ENCODE measurements around the gene SPOCK1.

SPOCK1 gene

GRCh38 chr5:137004279-137004678 is 494.8 kb downstream of the SPOCK1 start:
- Histone ChIP-seq H3K14ac (ENCODE audit: low read length in 2 of 2) (no peak overlapping the region), H2BK5ac (ENCODE audit: low read depth, low read length, poor library complexity, severe bottlenecking) (no peak overlapping the region), H3K9ac (ENCODE audit: low read length) (no peak overlapping the region), H3K23ac (ENCODE audit: low read length in 2 of 2) (no peak overlapping the region), H3K18ac (ENCODE audit: low read depth in 1 of 2, low read length in 2 of 2) (no peak overlapping the region), H2BK12ac (ENCODE audit: low read length in 2 of 2) (no peak overlapping the region), H3K79me1 (replicated peaks; ENCODE audit: low read length, poor library complexity, severe bottlenecking) (no peaks in the 10 kb centered on the region), H3K4me3 (ENCODE audit: insufficient read depth in 1 of 2, low read depth in 1 of 2, low read length in 2 of 2) (no peak overlapping the region), H2BK120ac (ENCODE audit: low read depth, low read length) (no peak overlapping the region), H4K91ac (ENCODE audit: low read length) (no peak overlapping the region), H2AK5ac (ENCODE audit: low read length, severe bottlenecking) (no peak overlapping the region), H3K36me3 (ENCODE audit: control insufficient read depth in 1 of 2, insufficient read depth in 2 of 2, low read depth in 1 of 2, low read length in 2 of 2) (peaks cover 0 to 6% of the 10 kb centered on the region in 2 experiments), H3K27ac (ENCODE audit: low read length, poor library complexity, severe bottlenecking) (no peak overlapping the region), H4K8ac (ENCODE audit: low read length) (no peak overlapping the region), H3K4ac (ENCODE audit: low read depth in 1 of 2, low read length in 2 of 2) (no peak overlapping the region), H3K27me3 (ENCODE audit: control insufficient read depth in 1 of 2, insufficient read depth in 1 of 2, low read length in 2 of 2) (no peaks in the 10 kb centered on the region), H3K9me3 (ENCODE audit: control insufficient read depth, low read length) (no peaks in the 10 kb centered on the region), H2BK15ac (ENCODE audit: low read depth, poor library complexity, severe bottlenecking) (no peak overlapping the region), H2AFZ (ENCODE audit: low read depth, low read length) (no peak overlapping the region), H3K4me1 (ENCODE audit: control insufficient read depth, insufficient read depth, low read depth, low read length) (no peaks in the 10 kb centered on the region), H3K4me2 (ENCODE audit: low read length, poor library complexity, severe bottlenecking) (no peak overlapping the region)
- no CpG with 5 or more reads among the region's 2 CpGs for WGBS
- DNase-seq = no peak

GRCh38 chr5:137001026-137001569 is 498.0 kb downstream of the SPOCK1 start:
- Histone ChIP-seq H3K4me1 (ENCODE audit: control insufficient read depth, insufficient read depth, low read depth, low read length) (no peaks in the 10 kb centered on the region), H3K14ac (ENCODE audit: low read length in 2 of 2) (no peak overlapping the region), H3K27ac (ENCODE audit: low read length, poor library complexity, severe bottlenecking) (no peak overlapping the region), H3K79me1 (replicated peaks; ENCODE audit: low read length, poor library complexity, severe bottlenecking) (no peaks in the 10 kb centered on the region), H3K23ac (ENCODE audit: low read length in 2 of 2) (no peak overlapping the region), H2BK5ac (ENCODE audit: low read depth, low read length, poor library complexity, severe bottlenecking) (no peak overlapping the region), H3K4ac (ENCODE audit: low read depth in 1 of 2, low read length in 2 of 2) (no peak overlapping the region), H4K91ac (ENCODE audit: low read length) (no peak overlapping the region), H2BK15ac (ENCODE audit: low read depth, poor library complexity, severe bottlenecking) (no peak overlapping the region), H2AK5ac (ENCODE audit: low read length, severe bottlenecking) (no peak overlapping the region), H3K9ac (ENCODE audit: low read length) (no peak overlapping the region), H3K4me3 (ENCODE audit: insufficient read depth in 1 of 2, low read depth in 1 of 2, low read length in 2 of 2) (no peak overlapping the region), H2BK12ac (ENCODE audit: low read length in 2 of 2) (no peak overlapping the region), H3K36me3 (ENCODE audit: control insufficient read depth in 1 of 2, insufficient read depth in 2 of 2, low read depth in 1 of 2, low read length in 2 of 2) (peaks cover 0 to 14% of the 10 kb centered on the region in 2 experiments), H2BK120ac (ENCODE audit: low read depth, low read length) (no peak overlapping the region), H4K8ac (ENCODE audit: low read length) (no peak overlapping the region), H2AFZ (ENCODE audit: low read depth, low read length) (no peak overlapping the region), H3K4me2 (ENCODE audit: low read length, poor library complexity, severe bottlenecking) (no peak overlapping the region), H3K27me3 (ENCODE audit: control insufficient read depth in 1 of 2, insufficient read depth in 1 of 2, low read length in 2 of 2) (no peaks in the 10 kb centered on the region), H3K9me3 (ENCODE audit: control insufficient read depth, low read length) (no peaks in the 10 kb centered on the region), H3K18ac (ENCODE audit: low read depth in 1 of 2, low read length in 2 of 2) (no peak overlapping the region)
- WGBS = 77% methylated on average over 7 of the region's 7 CpGs
- no peak for DNase-seq

- 90% methylated on average over 4 of the region's 5 CpGs for WGBS
- H3K4ac ChIP-seq (ENCODE audit: low read depth in 1 of 2, low read length in 2 of 2) = no peak overlapping the region
- no peak overlapping the region for H2BK5ac ChIP-seq (ENCODE audit: low read depth, low read length, poor library complexity, severe bottlenecking)
- H3K27ac ChIP-seq (ENCODE audit: low read length, poor library complexity, severe bottlenecking) = no peak overlapping the region
- H3K36me3 ChIP-seq (ENCODE audit: control insufficient read depth in 1 of 2, insufficient read depth in 2 of 2, low read depth in 1 of 2, low read length in 2 of 2) = peaks cover 0 to 14% of the 10 kb centered on the region in 2 experiments
- H3K79me1 ChIP-seq (replicated peaks; ENCODE audit: low read length, poor library complexity, severe bottlenecking) = no peaks in the 10 kb centered on the region
- H2AK5ac ChIP-seq (ENCODE audit: low read length, severe bottlenecking) = no peak overlapping the region
- no peaks in the 10 kb centered on the region for H3K9me3 ChIP-seq (ENCODE audit: control insufficient read depth, low read length)
- H3K14ac ChIP-seq (ENCODE audit: low read length in 2 of 2) = no peak overlapping the region
- no peak overlapping the region for H2AFZ ChIP-seq (ENCODE audit: low read depth, low read length)
- no peaks in the 10 kb centered on the region for H3K27me3 ChIP-seq (ENCODE audit: control insufficient read depth in 1 of 2, insufficient read depth in 1 of 2, low read length in 2 of 2)
- H3K18ac ChIP-seq (ENCODE audit: low read depth in 1 of 2, low read length in 2 of 2) = no peak overlapping the region
- no peak for DNase-seq
- no peak overlapping the region for H2BK15ac ChIP-seq (ENCODE audit: low read depth, poor library complexity, severe bottlenecking)
- no peak overlapping the region for H2BK120ac ChIP-seq (ENCODE audit: low read depth, low read length)
- no peaks in the 10 kb centered on the region for H3K4me1 ChIP-seq (ENCODE audit: control insufficient read depth, insufficient read depth, low read depth, low read length)
- no peak overlapping the region for H2BK12ac ChIP-seq (ENCODE audit: low read length in 2 of 2)
- no peak overlapping the region for H3K4me2 ChIP-seq (ENCODE audit: low read length, poor library complexity, severe bottlenecking)
- no peak overlapping the region for H3K9ac ChIP-seq (ENCODE audit: low read length)
- H3K23ac ChIP-seq (ENCODE audit: low read length in 2 of 2) = no peak overlapping the region
- H3K4me3 ChIP-seq (ENCODE audit: insufficient read depth in 1 of 2, low read depth in 1 of 2, low read length in 2 of 2) = no peak overlapping the region
- no peak overlapping the region for H4K8ac ChIP-seq (ENCODE audit: low read length)
- no peak overlapping the region for H4K91ac ChIP-seq (ENCODE audit: low read length)
Observed at GRCh38 chr5:136999787-137000186, 499.3 kb downstream of the SPOCK1 start.

- no peaks in the 10 kb centered on the region for H3K79me1 ChIP-seq (replicated peaks; ENCODE audit: low read length, poor library complexity, severe bottlenecking)
- H3K14ac ChIP-seq (ENCODE audit: low read length in 2 of 2) = no peak overlapping the region
- H2BK120ac ChIP-seq (ENCODE audit: low read depth, low read length) = no peak overlapping the region
- H2BK5ac ChIP-seq (ENCODE audit: low read depth, low read length, poor library complexity, severe bottlenecking) = no peak overlapping the region
- no peak overlapping the region for H2AK5ac ChIP-seq (ENCODE audit: low read length, severe bottlenecking)
- no peak overlapping the region for H4K91ac ChIP-seq (ENCODE audit: low read length)
- H2BK12ac ChIP-seq (ENCODE audit: low read length in 2 of 2) = no peak overlapping the region
- no peak overlapping the region for H3K4ac ChIP-seq (ENCODE audit: low read depth in 1 of 2, low read length in 2 of 2)
- H2BK15ac ChIP-seq (ENCODE audit: low read depth, poor library complexity, severe bottlenecking) = no peak overlapping the region
- no peaks in the 10 kb centered on the region for H3K4me1 ChIP-seq (ENCODE audit: control insufficient read depth, insufficient read depth, low read depth, low read length)
- H3K27me3 ChIP-seq (ENCODE audit: control insufficient read depth in 1 of 2, insufficient read depth in 1 of 2, low read length in 2 of 2) = no peaks in the 10 kb centered on the region
- peaks cover 0 to 17% of the 10 kb centered on the region in 2 experiments for H3K36me3 ChIP-seq (ENCODE audit: control insufficient read depth in 1 of 2, insufficient read depth in 2 of 2, low read depth in 1 of 2, low read length in 2 of 2)
- H3K4me3 ChIP-seq (ENCODE audit: insufficient read depth in 1 of 2, low read depth in 1 of 2, low read length in 2 of 2) = no peak overlapping the region
- no peak overlapping the region for H3K23ac ChIP-seq (ENCODE audit: low read length in 2 of 2)
- no peak overlapping the region for H3K27ac ChIP-seq (ENCODE audit: low read length, poor library complexity, severe bottlenecking)
- no peak overlapping the region for H4K8ac ChIP-seq (ENCODE audit: low read length)
- H3K4me2 ChIP-seq (ENCODE audit: low read length, poor library complexity, severe bottlenecking) = no peak overlapping the region
- 85% methylated on average over 6 of the region's 6 CpGs for WGBS
- H3K9me3 ChIP-seq (ENCODE audit: control insufficient read depth, low read length) = no peaks in the 10 kb centered on the region
- no peak overlapping the region for H2AFZ ChIP-seq (ENCODE audit: low read depth, low read length)
- H3K18ac ChIP-seq (ENCODE audit: low read depth in 1 of 2, low read length in 2 of 2) = no peak overlapping the region
- no peak overlapping the region for H3K9ac ChIP-seq (ENCODE audit: low read length)
- DNase-seq = no peak
Observed at GRCh38 chr5:136998854-136999357, 500.2 kb downstream of the SPOCK1 start.
